Smooth muscle cell of the brain vasculature (primary cell): ENCODE data around the gene MTHFD2.

Experiments used
- DNase-seq: peaks from one replicate; pipeline ENCODE4 v3.0.0-alpha.2; 2012; ENCODE audit warnings: low read depth, low spot score

The MTHFD2 gene

DNA sequence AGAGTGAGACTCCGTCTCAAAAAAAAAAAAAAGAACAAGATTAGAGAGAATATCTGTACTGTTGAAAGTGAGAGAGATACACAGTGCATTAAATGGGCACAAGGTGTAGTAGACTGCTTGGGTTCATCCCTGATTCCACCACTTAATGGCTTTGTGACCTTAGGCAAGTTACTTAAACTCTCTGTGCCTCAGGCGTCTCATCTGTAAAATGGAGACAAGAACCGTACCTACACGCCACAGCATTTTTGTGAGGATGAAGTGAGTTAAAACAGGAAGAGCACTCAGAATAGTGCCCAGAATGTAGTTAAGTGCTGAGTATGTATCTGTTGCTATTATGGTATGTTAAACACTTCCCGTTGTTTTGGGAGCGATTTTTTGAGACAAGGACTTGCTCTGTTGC is 64.3 kb downstream of the MTHFD2 start:
- DNase-seq: no peak

DNA sequence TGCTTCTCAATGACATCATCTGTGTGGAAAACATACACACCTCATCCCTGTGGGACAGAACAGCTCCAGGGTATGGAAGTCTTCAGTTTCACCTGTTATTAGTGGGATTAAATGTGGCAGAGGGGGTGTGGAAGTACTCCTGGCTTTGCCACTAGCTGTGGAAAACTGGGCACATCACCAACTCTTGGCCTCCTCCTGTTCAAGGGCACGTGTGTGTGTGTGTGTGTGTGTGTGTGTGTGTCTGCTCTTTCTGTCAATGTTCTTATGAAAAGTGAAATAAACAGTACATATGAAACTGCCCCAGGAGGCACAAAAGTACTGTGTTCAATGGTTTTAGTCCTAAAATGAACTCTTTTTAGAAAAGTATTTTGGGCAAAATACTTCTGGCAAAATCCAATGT is 65.9 kb downstream of the MTHFD2 start:
- DNase-seq: no peak

DNA sequence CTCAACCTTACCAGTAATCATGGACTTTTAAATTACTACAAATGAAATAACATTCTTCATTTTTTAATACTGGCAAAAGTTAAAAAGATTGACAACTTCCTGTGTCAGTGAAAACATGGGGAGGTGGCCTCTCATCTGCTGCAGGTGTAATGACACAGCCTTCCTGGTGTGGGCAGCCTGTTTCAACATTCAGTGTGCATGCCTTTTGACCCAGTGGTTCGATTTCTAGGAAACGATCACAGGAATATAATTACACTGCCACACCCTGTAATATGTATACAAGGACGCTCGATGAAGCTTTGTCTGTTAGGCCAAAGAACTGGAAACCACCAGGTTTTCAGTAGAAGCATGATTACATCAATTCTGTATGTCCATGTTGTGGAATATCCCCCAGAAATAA is 68.7 kb downstream of the MTHFD2 start:
- no peak for DNase-seq
